Panc1 (cell line): ENCODE measurements around the gene FAAP20. TPM values are rescaled to one million over a fixed set of nuclear protein-coding genes. Genes with fewer than 3 reads are reported as not detected.

ENCODE experiments used
- ATAC-seq: fragments of 200-7000 bp; cut with Tn5 transposase; 2 replicates; pipeline ENCODE4 v1.9.1; 2020; ENCODE audit warnings: mild to moderate bottlenecking, moderate library complexity
- BruUV-seq: library from RNA; stranded (reverse); fragments of 400-500 nt; replicated peaks from 2 replicates; lab custom pipeline; 2021; lab: Mats Ljungman, UMichigan
- CTCF ChIA-PET: fragments of 300-600 bp; sonication (Branson Sonifier 250); formaldehyde crosslinking; loops from one replicate; lab custom pipeline; 2022; ENCODE audit warnings: antibody characterized with exemption; lab: Charles Lee
- POLR2A ChIA-PET: fragments of 300-600 bp; sonication (Branson Sonifier 250); formaldehyde crosslinking; loops from one replicate; lab custom pipeline; 2022; ENCODE audit warnings: antibody characterized with exemption; lab: Charles Lee
- DNase-seq: peaks from one replicate; pipeline ENCODE4 v3.0.0-alpha.2; 2010; ENCODE audit warnings: low read depth, low spot score
- H3K27ac ChIP-seq: 2 replicates; pipeline ENCODE4 v1.5.1; 2011; ENCODE audit warnings: mild to moderate bottlenecking, low read length, inconsistent platforms
- H3K27me3 ChIP-seq: fragments of 200-500 bp; sonication (Bioruptor generic); 2 replicates; pipeline ENCODE4 v1.6.0; 2014; ENCODE audit warnings: low read length, inconsistent platforms; ENCODE audit not compliant: control insufficient read depth, insufficient read depth
- H3K36me3 ChIP-seq: fragments of 200-500 bp; sonication (Bioruptor generic); 2 replicates; pipeline ENCODE4 v1.5.1; 2014; ENCODE audit warnings: inconsistent platforms, mild to moderate bottlenecking, low read length, moderate library complexity; ENCODE audit not compliant: control insufficient read depth, insufficient read depth
- H3K4me1 ChIP-seq: 2 replicates; pipeline ENCODE4 v1.5.1; 2011; ENCODE audit warnings: inconsistent platforms, mild to moderate bottlenecking, low read length, moderate library complexity; ENCODE audit not compliant: control insufficient read depth, insufficient read depth
- H3K4me3 ChIP-seq, 2 experiments: 2 replicates each; pipeline ENCODE4 v1.5.1; 2011 to 2012; ENCODE audit warnings: low read depth in 2 of 2, low read length in 2 of 2, mild to moderate bottlenecking in 2 of 2, inconsistent platforms in 1 of 2, moderate library complexity in 1 of 2
- H3K9me3 ChIP-seq: fragments of 200-500 bp; sonication (Bioruptor generic); 2 replicates; pipeline ENCODE4 v1.5.1; 2014; ENCODE audit warnings: low read depth, mild to moderate bottlenecking, inconsistent platforms, low read length, moderate library complexity; ENCODE audit not compliant: control insufficient read depth, insufficient read depth
- POLR2AphosphoS5 ChIP-seq: IDR thresholded peaks from 2 replicates; pipeline ENCODE4 v1.6.1; 2012; ENCODE audit warnings: mild to moderate bottlenecking, low read depth, low read length, moderate library complexity
- SIN3A ChIP-seq: IDR thresholded peaks from 2 replicates; pipeline ENCODE4 v1.6.1; 2012; ENCODE audit warnings: low read depth, mild to moderate bottlenecking, low read length, moderate library complexity, borderline replicate concordance; ENCODE audit not compliant: insufficient read depth
- TCF7L2 ChIP-seq: IDR thresholded peaks from 2 replicates; pipeline ENCODE4 v1.6.1; 2011; ENCODE audit warnings: mild to moderate bottlenecking, low read depth, low read length, inconsistent platforms
- in situ Hi-C: cut with HindIII; loops from 2 replicates; pipeline ENCODE4 v1.10.0; 2016; ENCODE audit warnings: low sequenced_read_pairs, low pct_unique_long_range_greater_than_20kb
- intact Hi-C: fragments of 100-400 bp; cut with micrococcal nuclease; formaldehyde crosslinking; loops from one replicate; pipeline ENCODE4 v1.10.0; 2022; ENCODE audit not compliant: unreplicated experiment
- total RNA-seq: library from RNA; stranded (reverse); gene quantifications from one replicate; pipeline ENCODE4 v1.2.1, GENCODE V29; 2021; ENCODE audit not compliant: unreplicated experiment
- TF ChIP-seq, protein P1 (sequence below): fragments of 450-650 bp; IDR thresholded peaks from 2 replicates; pipeline ENCODE4 v1.5.1; 2017; ENCODE audit warnings: mild to moderate bottlenecking
- TF ChIP-seq, protein P2 (sequence below), 2 experiments: IDR thresholded peaks; 2 replicates each; pipeline ENCODE4 v1.6.1; 2011 to 2012; ENCODE audit warnings: low read depth in 2 of 2, control low read depth in 1 of 2, low read length in 1 of 2, mild to moderate bottlenecking in 1 of 2, moderate library complexity in 1 of 2; ENCODE audit not compliant: insufficient read depth in 1 of 2

FAAP20 gene
- total RNA-seq, 1 experiment from 2014 or later = 177 TPM

DNA sequence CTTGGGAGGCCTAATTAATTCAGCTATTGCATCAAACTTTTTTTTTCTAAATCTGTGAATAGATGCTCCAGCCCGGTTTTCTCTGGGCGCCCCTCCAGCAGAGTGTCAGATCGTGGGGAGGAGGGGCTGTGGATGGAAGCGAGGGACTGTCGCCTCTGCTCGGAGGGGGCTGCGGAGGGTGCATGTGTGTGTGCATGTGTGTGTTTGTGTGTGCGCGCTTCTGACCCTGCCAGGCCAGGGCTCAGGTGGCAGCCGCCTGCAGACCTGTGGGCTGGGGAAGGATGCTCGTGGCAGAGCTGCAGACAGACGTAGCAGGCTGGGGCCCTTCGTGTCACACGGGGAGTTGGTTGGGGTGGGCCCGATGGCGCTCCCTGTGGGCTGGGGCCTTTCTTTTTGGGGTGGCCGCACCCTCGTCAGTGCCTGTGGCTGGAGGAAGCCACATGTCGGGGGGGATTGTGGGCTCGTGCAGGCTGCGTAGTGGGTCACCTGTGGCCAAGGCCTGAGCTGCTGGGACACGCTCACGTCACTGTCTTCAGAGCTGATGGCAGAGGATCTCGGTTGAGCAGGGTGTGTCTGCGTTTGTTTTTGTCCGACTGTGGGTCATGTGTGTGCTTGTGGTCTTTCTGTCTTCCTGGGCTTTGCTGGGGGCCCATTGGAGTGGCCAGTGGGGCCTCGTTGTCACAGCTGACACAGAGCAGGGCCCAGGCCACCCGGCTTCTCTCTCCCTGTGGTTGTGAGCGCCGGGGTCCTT, 36.4 kb upstream of the FAAP20 start:
- Histone ChIP-seq H3K27me3 (no peaks in the 10 kb centered on the region), H3K27ac (peak overlapping the region; percentile 85), H3K36me3 (peaks cover 2% of the 10 kb centered on the region; the same call in 1 of the 2 replicates), H3K4me3 (peak overlapping the region; percentile 56 to 68), H3K9me3 (no peaks in the 10 kb centered on the region), H3K4me1 (peaks cover 38% of the 10 kb centered on the region)
- POLR2A ChIA-PET = no interaction called here
- no TSS peak for BruUV-seq
- peak; percentile 1; the same call in 1 of the 2 replicates for ATAC-seq
- in situ Hi-C loops = no loop called here
- TF ChIP-seq POLR2AphosphoS5 (no peak), SIN3A (no peak), TCF7L2 (no peak)
- TF ChIP-seq, protein P1, sequence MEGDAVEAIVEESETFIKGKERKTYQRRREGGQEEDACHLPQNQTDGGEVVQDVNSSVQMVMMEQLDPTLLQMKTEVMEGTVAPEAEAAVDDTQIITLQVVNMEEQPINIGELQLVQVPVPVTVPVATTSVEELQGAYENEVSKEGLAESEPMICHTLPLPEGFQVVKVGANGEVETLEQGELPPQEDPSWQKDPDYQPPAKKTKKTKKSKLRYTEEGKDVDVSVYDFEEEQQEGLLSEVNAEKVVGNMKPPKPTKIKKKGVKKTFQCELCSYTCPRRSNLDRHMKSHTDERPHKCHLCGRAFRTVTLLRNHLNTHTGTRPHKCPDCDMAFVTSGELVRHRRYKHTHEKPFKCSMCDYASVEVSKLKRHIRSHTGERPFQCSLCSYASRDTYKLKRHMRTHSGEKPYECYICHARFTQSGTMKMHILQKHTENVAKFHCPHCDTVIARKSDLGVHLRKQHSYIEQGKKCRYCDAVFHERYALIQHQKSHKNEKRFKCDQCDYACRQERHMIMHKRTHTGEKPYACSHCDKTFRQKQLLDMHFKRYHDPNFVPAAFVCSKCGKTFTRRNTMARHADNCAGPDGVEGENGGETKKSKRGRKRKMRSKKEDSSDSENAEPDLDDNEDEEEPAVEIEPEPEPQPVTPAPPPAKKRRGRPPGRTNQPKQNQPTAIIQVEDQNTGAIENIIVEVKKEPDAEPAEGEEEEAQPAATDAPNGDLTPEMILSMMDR = no peak
- TF ChIP-seq, protein P2, sequence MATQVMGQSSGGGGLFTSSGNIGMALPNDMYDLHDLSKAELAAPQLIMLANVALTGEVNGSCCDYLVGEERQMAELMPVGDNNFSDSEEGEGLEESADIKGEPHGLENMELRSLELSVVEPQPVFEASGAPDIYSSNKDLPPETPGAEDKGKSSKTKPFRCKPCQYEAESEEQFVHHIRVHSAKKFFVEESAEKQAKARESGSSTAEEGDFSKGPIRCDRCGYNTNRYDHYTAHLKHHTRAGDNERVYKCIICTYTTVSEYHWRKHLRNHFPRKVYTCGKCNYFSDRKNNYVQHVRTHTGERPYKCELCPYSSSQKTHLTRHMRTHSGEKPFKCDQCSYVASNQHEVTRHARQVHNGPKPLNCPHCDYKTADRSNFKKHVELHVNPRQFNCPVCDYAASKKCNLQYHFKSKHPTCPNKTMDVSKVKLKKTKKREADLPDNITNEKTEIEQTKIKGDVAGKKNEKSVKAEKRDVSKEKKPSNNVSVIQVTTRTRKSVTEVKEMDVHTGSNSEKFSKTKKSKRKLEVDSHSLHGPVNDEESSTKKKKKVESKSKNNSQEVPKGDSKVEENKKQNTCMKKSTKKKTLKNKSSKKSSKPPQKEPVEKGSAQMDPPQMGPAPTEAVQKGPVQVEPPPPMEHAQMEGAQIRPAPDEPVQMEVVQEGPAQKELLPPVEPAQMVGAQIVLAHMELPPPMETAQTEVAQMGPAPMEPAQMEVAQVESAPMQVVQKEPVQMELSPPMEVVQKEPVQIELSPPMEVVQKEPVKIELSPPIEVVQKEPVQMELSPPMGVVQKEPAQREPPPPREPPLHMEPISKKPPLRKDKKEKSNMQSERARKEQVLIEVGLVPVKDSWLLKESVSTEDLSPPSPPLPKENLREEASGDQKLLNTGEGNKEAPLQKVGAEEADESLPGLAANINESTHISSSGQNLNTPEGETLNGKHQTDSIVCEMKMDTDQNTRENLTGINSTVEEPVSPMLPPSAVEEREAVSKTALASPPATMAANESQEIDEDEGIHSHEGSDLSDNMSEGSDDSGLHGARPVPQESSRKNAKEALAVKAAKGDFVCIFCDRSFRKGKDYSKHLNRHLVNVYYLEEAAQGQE (IDR thresholded peaks at IDR 0.05; ENCODE audit: insufficient read depth in 1 of 2, low read depth in 2 of 2, low read length in 1 of 2) = no peak
- no peak for DNase-seq
- intact Hi-C loops = loop anchor here (5.0 kb wide), 1 partner anchor 81 kb away; no protein-coding TSS in a partner anchor
- CTCF ChIA-PET = interaction anchor here (1.4 kb wide), 1 partner anchor 36 kb away, joined by 4 read pairs; the partner anchor contains the start of gene FAAP20

DNA sequence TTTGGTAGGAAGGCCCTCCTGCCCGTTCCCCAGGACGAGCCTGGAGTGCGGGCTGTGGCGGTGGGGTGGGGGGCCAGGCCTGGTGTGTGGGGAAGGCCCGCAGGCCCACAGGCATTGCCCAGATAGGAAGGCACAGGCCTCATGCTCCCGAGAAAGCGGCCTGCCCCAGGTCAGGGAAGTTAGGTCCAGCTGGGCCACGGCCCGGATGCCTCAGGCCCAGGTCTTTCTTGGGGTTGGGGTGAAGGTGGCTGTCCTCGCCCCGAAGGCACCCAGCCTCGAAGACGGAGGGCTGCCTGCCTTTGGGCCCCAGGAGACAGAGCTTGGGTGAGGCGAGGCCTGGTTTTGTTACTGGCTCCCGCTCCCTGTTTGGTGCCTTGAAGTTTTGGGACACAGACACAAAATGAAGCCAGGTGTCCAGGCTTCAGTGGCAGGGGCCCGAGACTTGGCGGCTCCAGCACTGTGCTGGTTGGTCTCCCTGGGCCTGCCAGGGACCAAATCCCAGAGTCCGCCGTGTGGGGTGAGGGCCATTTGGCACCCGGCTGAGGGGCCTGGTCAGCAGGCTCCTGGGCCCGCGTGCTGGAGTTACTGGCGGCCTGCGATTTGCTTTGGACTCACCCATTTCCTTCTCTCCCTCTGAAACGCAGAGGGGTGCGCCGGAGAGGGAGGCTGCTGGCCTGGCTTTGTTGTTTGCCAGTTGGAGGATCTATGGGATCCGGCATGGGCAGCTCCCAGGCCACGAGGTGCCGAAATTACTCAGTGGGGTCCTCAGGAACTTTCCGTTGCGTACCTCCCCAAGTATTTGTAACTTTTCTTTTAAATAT, 35.5 kb upstream of the FAAP20 start:
- H3K27ac ChIP-seq = peak overlapping the region; percentile 85

More for the DNA sequence above, 35.5 kb upstream of the FAAP20 start:
- ChIA-PET POLR2A (no interaction called here), CTCF (no interaction called here)
- no peaks in the 10 kb centered on the region for H3K27me3 ChIP-seq
- in situ Hi-C loops (no loop called here), intact Hi-C loops (loop anchor here (5.0 kb wide), 1 partner anchor 82 kb away; no protein-coding TSS in a partner anchor)
- DNase-seq (no peak), ATAC-seq (no peak)
- peaks cover 2% of the 10 kb centered on the region; the same call in 1 of the 2 replicates for H3K36me3 ChIP-seq
- TF ChIP-seq, protein P1 = no peak
- no peak for TF ChIP-seq TCF7L2
- peak; percentile 61; the same call in 1 of the 2 replicates for TF ChIP-seq SIN3A
- H3K9me3 ChIP-seq = no peaks in the 10 kb centered on the region
- H3K4me1 ChIP-seq = peaks cover 34% of the 10 kb centered on the region
- TSS peak; percentile 59 for BruUV-seq
- H3K4me3 ChIP-seq = peak overlapping the region; percentile 56 to 68
